Activated CD4-positive, alpha-beta memory T cell treated with anti-CD3 and anti-CD28 coated beads, Interleukin-2, amount 10 ng/mL, durations not matched to agents 7 days and 5 days (primary cell): ENCODE results near the gene LTF. TPM values are rescaled to one million over a fixed set of nuclear protein-coding genes. Genes with fewer than 3 reads are reported as not detected.

Source experiments
- CTCF ChIA-PET: fragments of 350-600 bp; sonication (Branson Sonifier 250); formaldehyde crosslinking; loops from one replicate; lab custom pipeline; 2021; ENCODE audit warnings: antibody characterized with exemption, inconsistent platforms; lab: Charles Lee
- POLR2A ChIA-PET: fragments of 350-600 bp; sonication (Branson Sonifier 250); formaldehyde crosslinking; loops from one replicate; lab custom pipeline; 2021; ENCODE audit warnings: antibody characterized with exemption; lab: Charles Lee
- DNase-seq: peaks from one replicate; pipeline ENCODE4 v3.0.0-alpha.2; 2020
- H3K27ac Mint-ChIP-seq: one replicate; pipeline ENCODE4 v1.8.0; 2021; ENCODE audit warnings: mild to moderate bottlenecking, mixed read lengths
- H3K27me3 Mint-ChIP-seq: one replicate; pipeline ENCODE4 v1.8.0; 2021; ENCODE audit warnings: mixed read lengths
- H3K36me3 Mint-ChIP-seq: one replicate; pipeline ENCODE4 v1.8.0; 2021; ENCODE audit warnings: low read depth, mixed read lengths
- H3K4me1 Mint-ChIP-seq: one replicate; pipeline ENCODE4 v1.8.0; 2021; ENCODE audit warnings: mixed read lengths
- H3K4me3 Mint-ChIP-seq: one replicate; pipeline ENCODE4 v1.8.0; 2021; ENCODE audit warnings: mild to moderate bottlenecking, mixed read lengths
- H3K9me3 Mint-ChIP-seq: one replicate; pipeline ENCODE4 v1.8.0; 2021; ENCODE audit warnings: mixed read lengths
- total RNA-seq, 2 experiments: library from RNA; stranded (reverse); gene quantifications; one replicate each; pipeline ENCODE4 v1.2.3, GENCODE V29; 2021

LTF gene
- not detected for total RNA-seq

GRCh38 chr3:46464326-46465195, at the start of gene LTF:
Gene LTF, minus strand, starts transcription at chr3:46464905. Its CDS starts 38 bp downstream, at chr3:46464867.
- ChIA-PET POLR2A (no interaction called here), CTCF (no interaction called here)
- peak; percentile 14 for DNase-seq
- no peak within 1 kb of the TSS for H3K27ac Mint-ChIP-seq
- no peak within 1 kb of the TSS for H3K4me3 Mint-ChIP-seq
- no peaks in the 10 kb centered on the region for H3K9me3 Mint-ChIP-seq
- no peaks in the 10 kb centered on the region for H3K36me3 Mint-ChIP-seq
- H3K4me1 Mint-ChIP-seq, result peaks cover 7% of the 10 kb centered on the region
- H3K27me3 Mint-ChIP-seq, result peaks cover 60% of the 10 kb centered on the region

GRCh38 chr3:46512191-46512749, 47.6 kb upstream of the LTF start:
- peaks cover 9% of the 10 kb centered on the region for H3K27me3 Mint-ChIP-seq
- CTCF ChIA-PET, result no interaction called here
- no peaks in the 10 kb centered on the region for H3K36me3 Mint-ChIP-seq
- no peak overlapping the region for H3K4me3 Mint-ChIP-seq
- POLR2A ChIA-PET, result no interaction called here
- no peaks in the 10 kb centered on the region for H3K9me3 Mint-ChIP-seq
- no peak for DNase-seq
- peaks cover 6% of the 10 kb centered on the region for H3K4me1 Mint-ChIP-seq
- no peak overlapping the region for H3K27ac Mint-ChIP-seq

- H3K9me3 Mint-ChIP-seq, result no peaks in the 10 kb centered on the region
Measured at GRCh38 chr3:46509661-46510187, 45.0 kb upstream of the LTF start.

GRCh38 chr3:46508850-46509591, 44.3 kb upstream of the LTF start:
- no peak overlapping the region for H3K4me3 Mint-ChIP-seq
- ChIA-PET CTCF (interaction anchor here (2.5 kb wide), 1 partner anchor 20 kb away, joined by 10 read pairs; no protein-coding TSS in a partner anchor), POLR2A (interaction anchor here (1.8 kb wide), 1 partner anchor 30 kb away, joined by 6 read pairs; no protein-coding TSS in a partner anchor)
- peaks cover 11% of the 10 kb centered on the region for H3K4me1 Mint-ChIP-seq
- DNase-seq, result no peak
- peaks cover 9% of the 10 kb centered on the region for H3K27me3 Mint-ChIP-seq
- H3K36me3 Mint-ChIP-seq, result no peaks in the 10 kb centered on the region
- no peaks in the 10 kb centered on the region for H3K9me3 Mint-ChIP-seq
- no peak overlapping the region for H3K27ac Mint-ChIP-seq

More at GRCh38 chr3:46509661-46510187, 45.0 kb upstream of the LTF start:
- peaks cover 9% of the 10 kb centered on the region for H3K27me3 Mint-ChIP-seq
- DNase-seq, result no peak
- H3K27ac Mint-ChIP-seq, result no peak overlapping the region
- POLR2A ChIA-PET, result interaction anchor here (1.8 kb wide), 1 partner anchor 29 kb away, joined by 6 read pairs; no protein-coding TSS in a partner anchor
- CTCF ChIA-PET, result interaction anchor here (0.6 to 2.5 kb wide), 2 partner anchors 21 to 60 kb away, joined by 3 to 10 read pairs; no protein-coding TSS in a partner anchor
- H3K4me3 Mint-ChIP-seq, result no peak overlapping the region
- H3K36me3 Mint-ChIP-seq, result no peaks in the 10 kb centered on the region
- H3K4me1 Mint-ChIP-seq, result peaks cover 8% of the 10 kb centered on the region

GRCh38 chr3:46506526-46506925, 41.8 kb upstream of the LTF start:
- no peak overlapping the region for H3K4me3 Mint-ChIP-seq
- no peak overlapping the region for H3K27ac Mint-ChIP-seq
- DNase-seq, result no peak
- H3K36me3 Mint-ChIP-seq, result no peaks in the 10 kb centered on the region
- POLR2A ChIA-PET, result no interaction called here
- CTCF ChIA-PET, result no interaction called here
- H3K27me3 Mint-ChIP-seq, result peaks cover 7% of the 10 kb centered on the region
- peaks cover 16% of the 10 kb centered on the region for H3K4me1 Mint-ChIP-seq
- no peaks in the 10 kb centered on the region for H3K9me3 Mint-ChIP-seq

GRCh38 chr3:46505953-46506352, 41.2 kb upstream of the LTF start:
- Mint-ChIP-seq H3K9me3 (no peaks in the 10 kb centered on the region), H3K4me1 (peaks cover 16% of the 10 kb centered on the region), H3K27me3 (peaks cover 5% of the 10 kb centered on the region), H3K4me3 (no peak overlapping the region), H3K27ac (no peak overlapping the region), H3K36me3 (no peaks in the 10 kb centered on the region)
- no peak for DNase-seq
- ChIA-PET POLR2A (no interaction called here), CTCF (interaction anchor here (1.2 kb wide), 1 partner anchor 52 kb away, joined by 5 read pairs; no protein-coding TSS in a partner anchor)

- no peak for DNase-seq
- Mint-ChIP-seq H3K27me3 (peaks cover 5% of the 10 kb centered on the region), H3K27ac (no peak overlapping the region), H3K4me1 (peaks cover 17% of the 10 kb centered on the region), H3K9me3 (no peaks in the 10 kb centered on the region), H3K36me3 (no peaks in the 10 kb centered on the region), H3K4me3 (no peak overlapping the region)
- CTCF ChIA-PET, result no interaction called here
- POLR2A ChIA-PET, result no interaction called here
Measured at GRCh38 chr3:46504789-46505188, 40.1 kb upstream of the LTF start.

- no peak overlapping the region for H3K27ac Mint-ChIP-seq
- no peak for DNase-seq
- peaks cover 17% of the 10 kb centered on the region for H3K4me1 Mint-ChIP-seq
- no peaks in the 10 kb centered on the region for H3K36me3 Mint-ChIP-seq
- H3K27me3 Mint-ChIP-seq, result peaks cover 5% of the 10 kb centered on the region
- ChIA-PET CTCF (interaction anchor here (2.2 kb wide), 1 partner anchor 15 kb away, joined by 5 read pairs; no protein-coding TSS in a partner anchor), POLR2A (interaction anchor here (0.6 kb wide), 1 partner anchor 35 kb away, joined by 3 read pairs; no protein-coding TSS in a partner anchor)
- no peak overlapping the region for H3K4me3 Mint-ChIP-seq
- no peaks in the 10 kb centered on the region for H3K9me3 Mint-ChIP-seq
Measured at GRCh38 chr3:46503200-46503874, 38.6 kb upstream of the LTF start.

GRCh38 chr3:46501702-46502101, 37.0 kb upstream of the LTF start:
- H3K4me3 Mint-ChIP-seq, result no peak overlapping the region
- H3K4me1 Mint-ChIP-seq, result peaks cover 19% of the 10 kb centered on the region
- ChIA-PET CTCF (interaction anchor here (1.4 to 2.2 kb wide), 3 partner anchors 13 to 128 kb away, joined by 4 to 5 read pairs (median 4); no protein-coding TSS in a partner anchor), POLR2A (no interaction called here)
- no peak for DNase-seq
- H3K27ac Mint-ChIP-seq, result no peak overlapping the region
- H3K36me3 Mint-ChIP-seq, result no peaks in the 10 kb centered on the region
- peaks cover 3% of the 10 kb centered on the region for H3K27me3 Mint-ChIP-seq
- no peaks in the 10 kb centered on the region for H3K9me3 Mint-ChIP-seq

- no peak for DNase-seq
- no peaks in the 10 kb centered on the region for H3K9me3 Mint-ChIP-seq
- peaks cover 19% of the 10 kb centered on the region for H3K4me1 Mint-ChIP-seq
- H3K27me3 Mint-ChIP-seq, result peaks cover 3% of the 10 kb centered on the region
- no peak overlapping the region for H3K27ac Mint-ChIP-seq
- ChIA-PET CTCF (interaction anchor here (1.0 to 3.0 kb wide), 4 partner anchors 9 to 129 kb away, joined by 3 to 20 read pairs (median 4); no protein-coding TSS in a partner anchor), POLR2A (no interaction called here)
- H3K36me3 Mint-ChIP-seq, result no peaks in the 10 kb centered on the region
- no peak overlapping the region for H3K4me3 Mint-ChIP-seq
Measured at GRCh38 chr3:46500656-46501635, 36.2 kb upstream of the LTF start.

- H3K4me1 Mint-ChIP-seq, result peaks cover 8% of the 10 kb centered on the region
- no peak for DNase-seq
- ChIA-PET CTCF (interaction anchor here (0.6 to 5.2 kb wide), 3 partner anchors 10 to 130 kb away, joined by 7 to 32 read pairs (median 20); no protein-coding TSS in a partner anchor), POLR2A (interaction anchor here (1.0 kb wide), 2 partner anchors 40 to 60 kb away, joined by 3 to 4 read pairs; no protein-coding TSS in a partner anchor)
- H3K9me3 Mint-ChIP-seq, result no peaks in the 10 kb centered on the region
- H3K27me3 Mint-ChIP-seq, result peaks cover 3% of the 10 kb centered on the region
- no peak overlapping the region for H3K27ac Mint-ChIP-seq
- no peak overlapping the region for H3K4me3 Mint-ChIP-seq
- H3K36me3 Mint-ChIP-seq, result no peaks in the 10 kb centered on the region
Measured at GRCh38 chr3:46498916-46499519, 34.3 kb upstream of the LTF start.
